ENCODE measurements around the gene SCUBE1.

The SCUBE1 gene

DNA sequence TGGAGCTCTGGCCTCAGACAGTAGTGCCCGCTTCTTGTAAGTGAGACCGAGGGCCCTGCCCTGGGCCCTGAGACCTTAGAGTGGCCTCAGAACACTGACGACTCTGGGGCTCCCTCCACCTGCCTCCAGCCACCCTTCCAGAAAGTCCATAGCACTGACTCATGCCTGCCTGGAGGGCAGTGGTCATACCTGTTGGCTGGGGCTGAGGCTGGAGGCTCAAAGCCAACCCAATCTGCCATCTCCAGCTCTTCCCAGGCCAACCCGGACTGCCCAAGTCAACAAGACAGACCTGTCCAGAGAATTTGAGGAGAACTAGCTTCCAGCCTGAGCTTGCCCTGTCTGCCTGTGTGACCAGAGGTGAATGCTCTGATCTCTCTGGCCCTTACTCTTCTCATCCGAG lies 89.3 kb downstream of the SCUBE1 start:
- DNase-seq, result no peak

DNA sequence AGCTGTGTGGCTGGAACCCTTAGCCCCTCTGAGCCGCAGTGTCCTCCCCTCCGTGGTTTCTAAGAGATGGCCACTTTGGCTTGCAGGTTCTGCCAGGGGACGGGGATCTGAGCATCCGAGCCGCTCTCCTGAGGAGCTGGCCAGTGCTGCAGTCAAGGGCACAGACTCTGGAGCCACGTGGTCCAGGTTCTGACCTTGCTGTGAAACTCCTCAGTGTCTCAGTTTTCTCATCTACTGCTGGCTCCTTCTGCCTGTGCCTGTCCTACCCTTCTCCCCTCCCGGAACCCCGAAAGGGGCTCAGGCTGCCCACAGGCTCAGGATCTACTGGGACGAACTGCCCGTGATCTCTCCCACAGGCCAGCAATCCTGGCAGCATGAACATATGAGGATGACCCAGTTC lies 90.9 kb downstream of the SCUBE1 start:
- no peak for DNase-seq

DNA sequence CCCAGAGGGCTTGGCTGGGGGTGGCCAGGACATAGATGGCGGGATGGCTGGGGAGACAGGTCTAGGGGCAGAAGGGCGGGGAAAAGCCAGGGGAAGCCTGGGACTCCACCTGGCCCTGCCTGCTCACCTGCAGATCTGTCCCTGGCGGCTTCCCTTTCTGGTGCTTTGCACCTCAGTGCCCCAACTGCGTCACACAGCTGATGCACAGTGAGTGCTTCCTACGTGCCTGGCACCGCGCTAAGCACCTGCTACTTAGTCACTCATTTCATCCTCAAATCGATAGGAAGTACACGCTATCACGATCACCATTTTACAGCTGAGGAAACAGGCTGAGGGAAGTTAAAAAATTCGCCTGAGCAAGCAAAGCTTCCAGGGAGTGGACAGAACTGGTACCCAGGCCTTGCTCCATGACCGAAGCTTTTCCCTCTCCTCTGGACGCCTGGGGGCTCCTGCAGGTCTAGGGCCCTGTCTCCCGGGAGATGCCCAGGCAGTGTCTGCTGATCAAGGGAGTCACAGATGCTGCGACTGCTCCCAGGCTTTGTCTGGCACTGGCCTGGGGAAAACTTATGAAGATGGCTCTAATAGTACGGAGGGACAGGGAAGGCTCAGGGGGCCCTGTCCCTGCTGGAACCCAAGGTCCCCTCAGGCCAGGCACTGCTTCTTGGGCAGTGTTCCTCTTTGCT lies 93.2 kb downstream of the SCUBE1 start:
- no peak for DNase-seq

DNA sequence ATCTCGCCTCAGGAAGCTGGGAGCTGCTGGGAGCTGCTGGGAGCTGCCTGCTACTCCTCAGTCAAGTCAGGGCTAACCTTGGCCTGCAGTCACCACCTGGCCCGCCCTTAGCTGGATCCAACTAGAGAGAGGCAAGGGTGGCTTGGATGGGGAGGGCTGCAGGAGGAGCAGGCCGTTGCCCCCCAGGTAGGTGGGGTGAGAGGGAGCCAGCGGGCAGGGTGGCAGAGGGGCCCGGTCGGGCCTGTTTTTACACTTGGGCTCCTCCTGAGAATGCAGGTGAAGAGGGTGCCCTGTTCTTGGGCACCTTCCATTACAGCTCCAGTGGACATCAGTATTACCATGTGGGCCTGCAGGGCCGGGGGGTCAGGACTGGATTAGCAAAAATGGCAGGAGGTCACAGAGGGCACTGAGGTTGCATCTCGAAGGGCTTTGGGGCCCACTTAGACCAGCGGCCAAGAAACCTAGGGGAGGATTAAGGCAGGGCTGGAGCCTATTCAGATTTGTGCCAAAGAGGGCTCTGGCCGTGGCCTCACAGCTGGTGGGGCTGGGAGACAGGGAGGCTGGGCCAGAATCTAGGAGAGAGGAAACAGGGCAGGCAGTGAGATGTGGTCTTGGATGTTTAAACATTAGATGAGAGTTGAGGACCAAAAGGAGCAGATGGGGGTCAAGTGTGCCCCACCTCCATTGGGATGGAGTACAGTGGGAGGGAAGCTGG lies 95.5 kb downstream of the SCUBE1 start:
- no peak for DNase-seq

DNA sequence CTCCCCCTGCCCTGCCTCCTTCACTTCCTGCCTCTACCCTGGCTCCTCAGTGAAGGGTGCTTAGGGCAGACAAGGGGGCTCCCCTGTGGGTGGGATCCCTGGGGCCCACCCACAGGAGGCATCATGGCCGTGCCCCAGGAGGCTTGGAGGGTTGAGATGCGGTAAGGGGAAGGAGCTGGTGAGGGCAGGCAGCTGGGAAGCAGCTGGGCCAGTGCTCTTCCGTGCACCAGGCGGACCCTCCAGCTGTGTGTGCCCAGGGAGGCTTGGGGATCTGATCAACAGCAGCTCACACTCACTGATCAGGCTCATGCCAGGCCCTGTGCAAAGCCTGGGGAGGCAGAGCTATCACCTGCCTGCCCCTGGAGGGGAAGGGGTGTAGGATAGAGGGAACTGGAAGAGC lies 97.0 kb downstream of the SCUBE1 start:
- no peak for DNase-seq

DNA sequence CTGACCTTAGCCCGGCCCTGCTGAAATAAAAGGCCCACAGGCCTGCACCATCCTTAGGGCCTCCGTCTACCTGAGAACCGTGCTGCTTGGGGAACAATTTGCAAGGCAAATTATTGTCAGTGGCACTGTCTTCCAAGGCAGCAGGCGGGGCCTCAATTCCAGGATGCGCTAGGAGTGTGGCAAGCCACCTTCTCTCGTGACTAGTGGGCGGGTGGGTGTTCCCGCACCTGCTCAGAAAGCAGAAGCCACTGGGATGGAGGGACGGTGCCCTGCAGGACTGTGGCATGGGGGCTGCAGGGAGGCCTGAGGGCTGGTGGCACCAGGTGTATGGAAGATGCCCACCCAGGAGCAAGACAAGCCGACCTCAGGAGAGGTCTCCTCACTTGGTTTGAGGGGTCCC lies 97.5 kb downstream of the SCUBE1 start:
- DNase-seq, result no peak

DNA sequence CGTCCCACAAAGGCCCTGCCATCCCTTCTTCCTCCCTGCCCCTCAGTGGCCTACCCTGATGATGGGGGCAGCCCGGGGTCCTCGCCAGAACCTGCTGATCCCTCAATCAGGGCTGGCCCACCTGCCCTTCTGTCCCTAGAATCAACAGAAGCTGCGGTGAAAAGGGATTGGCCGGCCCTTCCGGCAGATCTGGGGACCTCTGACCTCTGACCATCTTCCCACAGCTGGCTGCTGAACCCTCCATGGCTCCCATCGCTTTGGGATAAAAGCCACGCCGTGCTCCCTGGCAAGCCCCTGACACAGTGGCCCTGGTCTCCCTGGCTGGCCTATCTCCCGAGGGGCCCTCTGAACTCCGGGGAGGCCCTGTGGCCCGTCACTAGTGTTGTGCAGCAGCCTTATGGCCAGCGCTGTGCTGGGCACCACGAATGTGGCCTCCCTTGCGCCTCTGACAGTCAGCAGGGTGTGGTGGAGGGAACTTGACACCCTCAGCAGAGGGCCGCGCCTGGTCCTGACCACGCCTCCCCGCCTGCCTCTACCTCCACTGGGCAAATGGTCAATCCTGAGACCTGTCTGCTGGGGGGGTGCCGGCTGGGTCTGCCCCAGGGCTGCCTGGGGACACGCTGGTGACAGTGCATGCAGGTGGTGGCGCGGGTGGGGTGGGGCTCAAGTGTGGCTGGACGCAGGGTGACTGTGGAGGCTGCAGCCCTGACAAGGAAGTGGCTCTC lies 98.2 kb downstream of the SCUBE1 start:
- no peak for DNase-seq

DNA sequence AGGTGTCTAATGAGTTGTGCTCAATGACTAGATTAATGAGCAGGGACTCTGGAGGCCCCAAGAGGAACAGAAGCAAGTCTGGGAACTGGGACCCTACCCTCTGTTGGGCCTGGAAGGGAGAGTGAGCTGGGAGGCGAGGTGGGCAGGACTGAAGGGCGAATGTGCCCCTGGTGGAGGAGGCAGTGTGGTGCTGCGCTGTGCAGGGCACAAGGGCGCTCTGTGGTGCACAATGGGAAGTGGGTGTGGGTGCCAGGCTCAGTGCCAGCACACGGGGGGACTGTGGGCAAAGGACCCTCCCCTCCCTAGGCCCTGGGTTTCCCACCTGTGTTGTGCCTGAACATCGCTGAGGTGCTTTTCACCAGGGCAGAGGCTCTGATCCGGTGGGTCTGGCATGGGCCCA lies 98.8 kb downstream of the SCUBE1 start:
- no peak for DNase-seq

DNA sequence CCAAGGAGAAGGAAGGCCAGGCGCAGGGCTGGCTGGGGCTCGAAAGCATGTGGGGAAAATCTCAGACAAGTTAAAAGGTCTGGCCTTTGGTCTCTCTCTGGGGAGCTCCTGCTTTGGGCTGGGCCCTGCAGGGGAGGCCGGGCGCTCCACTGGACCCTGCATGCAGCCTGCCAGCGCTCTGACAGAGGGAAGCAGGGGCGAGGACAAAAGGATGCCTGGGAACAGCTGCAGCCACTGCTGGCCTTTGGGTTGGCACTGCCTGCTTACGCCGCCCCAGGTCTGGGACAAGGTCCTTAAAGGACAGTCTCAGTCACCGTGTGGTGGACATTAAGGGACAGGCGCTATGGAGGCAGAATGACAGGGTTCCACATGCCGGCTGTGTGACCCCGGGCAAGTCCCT lies 99.8 kb downstream of the SCUBE1 start:
- no peak for DNase-seq

DNA sequence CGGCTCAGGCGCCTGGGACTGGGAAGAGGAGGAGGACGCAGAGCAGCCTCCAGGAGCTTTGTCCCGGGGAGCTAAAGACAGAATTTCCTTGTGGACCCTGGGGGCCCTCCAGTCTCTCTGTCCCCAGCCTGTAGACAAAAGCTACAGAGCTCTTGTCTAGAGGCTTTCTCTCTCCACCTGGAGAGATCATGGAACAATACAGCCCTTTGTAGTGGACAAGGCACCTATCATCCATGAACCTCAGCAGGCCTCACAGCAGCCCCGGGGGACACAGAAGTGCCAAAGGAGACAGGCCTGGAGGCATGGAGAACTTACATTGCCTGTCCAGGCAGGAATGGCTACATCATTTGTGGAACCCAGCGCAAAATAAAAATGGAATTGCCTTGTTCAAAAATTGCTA lies 100.5 kb downstream of the SCUBE1 start:
- no peak for DNase-seq

DNA sequence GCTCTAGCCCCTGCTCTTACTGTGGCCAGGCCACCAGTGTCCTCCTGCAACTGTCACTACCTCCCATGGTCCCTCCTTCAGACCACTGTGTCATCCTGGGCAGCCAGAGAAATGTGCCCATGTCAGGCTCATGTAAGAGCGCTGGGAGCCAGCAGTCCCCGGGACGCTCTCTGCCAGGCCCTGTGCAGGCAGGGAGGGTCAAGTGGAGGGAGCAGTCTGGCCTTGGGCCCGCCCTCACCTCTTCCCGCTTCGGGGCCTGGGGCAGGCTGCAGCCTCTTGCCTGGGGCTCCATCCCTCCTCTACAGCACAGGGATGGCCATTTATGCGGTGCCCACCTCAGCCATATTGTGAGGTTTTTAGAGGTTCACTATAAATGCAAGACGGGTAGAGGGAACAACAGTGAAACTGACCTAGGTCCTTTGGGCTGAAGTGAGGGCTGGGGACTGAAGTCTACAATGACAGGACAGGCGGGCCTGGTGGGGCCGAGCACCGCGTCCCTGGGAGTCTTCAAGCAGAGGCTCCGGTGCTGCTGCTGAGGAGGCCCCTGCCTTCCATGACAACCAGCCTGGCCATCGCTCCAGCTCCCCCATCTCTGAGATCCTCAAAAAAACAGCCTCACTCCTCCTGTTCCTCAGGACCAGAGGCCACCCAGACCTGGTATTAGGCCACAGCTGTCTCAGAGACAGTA lies 101.3 kb downstream of the SCUBE1 start:
- no peak for DNase-seq

DNA sequence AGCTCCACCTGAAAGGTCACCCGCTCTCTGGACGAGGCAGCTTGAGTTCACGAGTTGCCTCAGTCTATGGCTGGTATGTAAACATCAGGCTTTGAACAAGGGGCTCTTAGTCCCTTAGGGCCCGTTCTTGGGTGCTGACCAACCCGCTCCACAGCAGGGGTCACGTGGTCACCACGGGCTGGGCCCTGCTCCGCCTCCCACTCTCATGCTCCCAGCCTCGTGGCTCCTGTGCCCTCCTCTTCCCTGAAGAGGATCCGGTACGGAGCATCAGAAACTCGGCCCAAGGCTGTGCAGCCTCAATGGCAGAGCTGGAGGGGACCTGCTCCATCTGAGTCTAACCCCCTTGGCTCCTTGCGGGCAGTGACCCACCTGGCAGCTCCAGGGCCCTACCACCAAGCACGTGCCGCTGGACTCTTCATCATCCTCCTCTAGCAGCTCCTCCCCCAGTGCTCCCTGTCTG lies 102.0 kb downstream of the SCUBE1 start:
- no peak for DNase-seq

DNA sequence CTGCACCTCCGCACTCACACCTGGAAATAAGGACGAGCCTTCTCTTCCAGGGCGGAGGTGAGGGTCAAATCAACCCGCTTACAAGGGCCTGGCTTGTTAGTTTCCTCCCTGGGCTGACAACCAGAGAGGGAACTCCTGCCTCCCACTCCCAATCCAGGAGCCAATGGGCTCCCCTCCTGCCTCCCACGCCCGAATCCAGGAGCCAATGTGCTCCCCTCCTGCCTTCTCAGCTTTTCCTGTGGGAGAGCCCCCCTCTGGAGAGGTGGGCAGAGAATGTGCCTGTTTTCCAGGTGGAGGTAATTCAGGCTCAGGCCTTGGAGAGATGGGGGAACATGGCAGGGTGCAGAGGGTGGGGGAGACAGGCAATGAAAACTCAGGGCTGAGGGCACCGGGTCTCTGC lies 102.6 kb downstream of the SCUBE1 start:
- no peak for DNase-seq

DNA sequence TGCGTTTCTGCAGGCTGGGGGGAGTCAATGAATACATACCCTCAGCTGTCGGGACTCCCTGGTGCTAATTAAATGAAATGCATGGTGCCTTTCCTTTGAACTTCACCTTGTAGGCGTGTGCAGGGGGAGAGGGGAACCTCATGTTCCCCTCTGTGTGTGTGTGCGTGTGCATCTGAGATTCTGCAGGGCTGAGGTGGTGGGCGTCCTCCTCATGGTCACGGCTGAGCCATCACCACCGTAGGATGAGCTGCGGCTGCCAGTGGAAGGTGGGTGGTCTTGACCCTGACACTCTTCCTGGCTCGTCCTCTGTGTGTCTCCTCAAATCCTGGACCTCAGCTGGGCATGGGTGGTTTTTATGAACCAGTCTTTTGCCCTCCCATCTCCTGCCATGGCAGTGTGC lies 103.2 kb downstream of the SCUBE1 start:
- no peak for DNase-seq

DNA sequence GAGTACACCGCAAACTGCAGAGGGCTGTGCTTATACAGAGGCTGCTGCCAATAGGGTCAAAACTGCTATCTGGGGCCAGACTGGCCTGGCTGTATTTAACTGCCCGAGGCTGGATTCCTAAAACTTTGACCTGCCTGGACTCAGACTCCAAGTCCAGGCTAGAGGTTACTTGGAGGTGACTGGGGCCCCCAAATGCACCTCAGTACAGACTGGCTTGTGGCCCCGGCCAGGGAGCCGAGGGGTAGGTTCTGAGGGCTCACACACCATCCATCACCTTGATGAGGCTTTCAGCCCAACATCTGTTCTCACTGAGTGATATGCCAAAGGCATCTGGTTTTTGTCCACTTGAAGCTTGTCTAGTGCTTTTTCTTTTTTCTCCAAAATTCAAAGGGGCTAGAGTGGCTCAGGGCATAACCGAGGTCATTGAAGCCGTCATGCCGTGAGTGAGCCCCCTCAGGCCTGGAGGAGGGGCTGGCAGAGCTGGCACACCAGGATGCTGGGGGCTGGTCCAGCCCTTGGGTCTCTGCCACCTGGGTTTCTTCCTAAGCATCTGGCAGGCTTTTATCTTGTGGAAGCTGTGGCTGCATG lies 103.9 kb downstream of the SCUBE1 start:
- no peak for DNase-seq

DNA sequence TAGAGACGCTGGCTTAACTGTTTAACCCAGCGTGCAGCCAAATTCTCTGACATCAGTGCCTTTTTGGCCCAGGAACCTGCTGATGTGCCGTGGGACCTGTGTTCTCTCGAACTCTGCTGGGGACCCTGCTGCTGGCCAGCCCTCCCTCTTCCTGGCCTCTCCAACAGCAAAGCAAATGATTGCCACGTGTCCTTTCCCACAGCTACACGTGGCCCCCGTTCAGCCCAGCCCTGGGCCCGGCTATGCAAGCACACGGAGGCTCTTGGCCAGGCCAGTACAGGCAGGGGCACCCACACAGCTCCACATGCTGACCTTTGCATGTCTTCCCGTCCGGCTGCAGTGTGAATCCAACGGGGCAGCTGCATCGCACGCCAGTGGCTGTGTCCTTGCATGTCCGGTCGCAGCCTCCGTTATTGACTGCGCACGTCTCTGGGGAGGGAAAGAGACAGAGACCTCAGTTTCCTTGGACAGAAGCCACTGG lies 104.6 kb downstream of the SCUBE1 start:
- DNase-seq, result no peak

DNA sequence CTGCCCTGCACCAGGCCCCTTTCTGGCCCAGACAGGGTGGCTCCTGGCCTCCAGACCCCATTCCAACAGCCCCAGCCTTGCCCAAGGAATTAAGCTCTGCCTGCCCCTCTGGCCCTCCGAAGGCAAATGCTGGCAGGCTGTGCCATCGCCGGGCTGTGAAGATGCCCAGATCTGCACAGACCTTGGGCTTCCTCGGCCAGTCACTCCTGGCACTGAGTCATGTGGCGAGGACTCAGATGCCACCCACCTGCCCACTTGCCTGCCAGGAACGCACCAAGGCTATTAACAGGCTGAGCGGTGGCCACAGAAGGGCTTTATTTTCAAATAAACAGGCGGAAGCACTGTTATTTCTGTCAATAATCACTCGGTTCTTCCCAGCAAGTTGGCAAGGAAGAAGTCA lies 105.9 kb downstream of the SCUBE1 start:
- no peak for DNase-seq

DNA sequence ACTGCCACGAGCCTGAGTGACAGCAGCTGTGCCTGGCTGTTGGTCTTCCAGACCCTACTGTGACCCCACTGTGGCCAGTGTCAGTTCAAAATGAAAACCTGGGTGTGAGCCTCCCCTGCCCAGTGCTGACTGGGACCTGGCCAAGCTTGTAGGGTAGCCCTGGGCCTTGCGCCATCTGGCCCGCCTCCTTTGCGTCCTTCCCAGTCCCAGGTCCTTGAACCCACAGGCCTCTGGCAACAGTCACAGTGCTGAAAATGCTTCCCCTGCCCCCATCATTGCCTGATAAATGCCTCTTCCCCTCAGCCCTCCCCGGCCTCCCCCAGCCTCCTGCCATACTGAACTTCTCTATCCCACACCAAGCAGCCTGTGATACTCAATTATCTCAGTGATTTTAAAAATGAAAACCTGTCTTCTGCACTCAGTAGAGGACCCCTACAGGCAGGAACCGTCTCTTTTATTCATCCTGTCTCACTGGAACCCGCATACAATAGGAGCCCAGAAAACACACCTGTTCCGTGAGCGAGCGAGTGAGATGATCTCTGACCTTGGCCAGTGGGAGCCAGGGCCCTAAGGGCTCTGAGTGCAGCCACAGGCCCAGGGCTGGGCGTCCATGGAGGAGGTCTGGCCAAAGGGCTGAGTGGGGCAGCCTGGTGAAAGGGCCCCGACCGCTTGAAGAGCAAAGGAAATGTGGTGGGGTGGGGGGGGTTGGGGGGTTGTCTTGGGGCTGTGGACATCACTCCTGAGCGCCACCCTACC lies 106.6 kb downstream of the SCUBE1 start:
- DNase-seq, result no peak

DNA sequence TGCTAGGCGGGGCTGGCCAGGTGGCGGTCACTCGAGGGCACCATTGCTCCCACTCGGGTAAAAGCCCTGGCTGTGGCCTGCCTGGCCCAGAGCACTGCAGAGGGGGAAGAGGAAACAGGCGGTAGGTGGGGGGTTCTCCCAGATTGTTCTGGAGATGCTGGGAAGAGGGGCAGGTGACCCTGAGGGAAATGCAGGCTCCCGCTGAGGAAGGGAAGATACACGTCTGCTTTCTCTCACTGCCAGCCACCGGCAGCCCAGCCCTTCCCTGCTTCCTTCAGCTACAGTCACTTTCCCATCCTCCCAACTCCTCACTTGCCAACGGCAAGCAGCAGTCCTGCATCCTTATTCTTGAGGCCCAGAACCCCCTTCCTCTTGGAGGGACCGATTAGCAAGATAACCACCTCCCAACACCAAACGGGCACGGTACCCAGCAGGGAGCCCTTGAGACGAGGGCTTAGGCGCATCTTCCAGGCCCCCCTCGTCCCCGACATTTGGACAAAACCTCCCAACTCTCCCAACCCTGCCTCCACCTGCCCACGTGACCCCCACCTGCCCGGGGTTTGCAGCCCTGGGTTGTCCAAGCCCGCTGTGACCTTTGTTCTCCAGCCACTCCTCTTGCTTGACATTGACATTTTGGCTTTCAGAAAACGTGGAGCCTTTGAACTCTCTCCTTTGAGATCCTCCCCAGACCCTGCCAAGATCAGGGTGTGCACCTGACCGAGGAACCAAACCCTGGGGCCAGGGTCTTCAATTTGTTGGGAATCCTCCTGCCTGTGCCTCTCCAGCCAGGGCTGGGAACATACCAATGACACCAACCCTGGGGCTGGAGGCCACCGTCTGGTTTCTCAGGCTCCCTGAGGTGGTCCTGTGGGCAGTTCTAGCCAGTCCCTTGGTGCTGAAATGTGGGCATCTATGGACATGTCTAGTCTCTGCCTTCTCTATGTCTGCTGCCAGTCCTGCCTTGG lies 107.4 kb downstream of the SCUBE1 start:
- no peak for DNase-seq

DNA sequence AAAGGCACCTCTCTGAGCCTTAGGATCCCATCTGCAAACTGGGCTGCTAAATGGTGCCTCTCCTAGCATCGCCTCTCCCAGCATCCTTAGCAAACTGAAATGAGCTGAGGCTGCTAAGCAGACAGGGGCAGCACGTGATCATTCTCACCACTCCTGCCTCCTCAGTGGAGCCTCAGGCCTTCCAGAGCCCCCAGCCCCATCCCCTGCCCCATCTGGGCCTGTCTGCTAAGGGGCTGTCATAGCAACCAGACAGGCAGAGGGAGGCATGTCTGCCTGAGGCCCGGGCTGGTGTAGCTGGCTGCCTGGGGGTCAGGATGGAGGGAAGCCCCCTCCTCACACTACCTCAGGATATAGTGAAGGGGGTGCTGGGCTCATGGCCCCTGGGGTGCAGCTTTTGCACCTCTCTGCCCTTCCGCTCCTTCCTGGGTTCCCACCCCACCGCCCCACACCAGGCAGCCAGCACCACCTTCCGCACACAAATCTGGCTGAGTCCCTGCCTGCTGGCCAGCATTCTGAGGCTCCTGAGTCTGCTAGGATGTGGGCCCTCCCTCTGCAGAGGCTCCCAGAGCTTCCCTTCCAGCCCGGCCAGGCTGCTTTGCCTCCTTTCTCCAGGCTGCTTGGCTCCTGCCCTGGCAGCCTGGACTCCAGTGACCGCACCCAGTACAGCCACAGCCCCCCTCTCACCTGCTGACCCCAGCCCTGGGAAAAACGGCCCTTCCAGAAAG lies 108.7 kb downstream of the SCUBE1 start:
- no peak for DNase-seq

All from activated CD4-positive, alpha-beta T cell treated with anti-CD3 and anti-CD28 coated beads, Interleukin-10, Interleukin-2, amounts not matched to agents 100 ng/mL and 50 ng/mL, durations not matched to agents 16 hours and 8 hours (primary cell).